Activated CD4-positive, alpha-beta T cell treated with anti-CD3 and anti-CD28 coated beads, Interleukin-2, amount 50 U/mL, for 1 hour (primary cell): Measurements from ENCODE around the gene PHKB.
A peak's percentile ranks its signal among the peaks of the same experiment; 100 is the strongest.
"Not testable (repeated sequence)": the region's sequence is repeated elsewhere in the genome, so short reads cannot be mapped to it uniquely, and the experiment has no call there.

Experiments used
- DNase-seq: peaks from one replicate; pipeline ENCODE4 v3.0.0-alpha.2; 2020

Gene PHKB

DNA sequence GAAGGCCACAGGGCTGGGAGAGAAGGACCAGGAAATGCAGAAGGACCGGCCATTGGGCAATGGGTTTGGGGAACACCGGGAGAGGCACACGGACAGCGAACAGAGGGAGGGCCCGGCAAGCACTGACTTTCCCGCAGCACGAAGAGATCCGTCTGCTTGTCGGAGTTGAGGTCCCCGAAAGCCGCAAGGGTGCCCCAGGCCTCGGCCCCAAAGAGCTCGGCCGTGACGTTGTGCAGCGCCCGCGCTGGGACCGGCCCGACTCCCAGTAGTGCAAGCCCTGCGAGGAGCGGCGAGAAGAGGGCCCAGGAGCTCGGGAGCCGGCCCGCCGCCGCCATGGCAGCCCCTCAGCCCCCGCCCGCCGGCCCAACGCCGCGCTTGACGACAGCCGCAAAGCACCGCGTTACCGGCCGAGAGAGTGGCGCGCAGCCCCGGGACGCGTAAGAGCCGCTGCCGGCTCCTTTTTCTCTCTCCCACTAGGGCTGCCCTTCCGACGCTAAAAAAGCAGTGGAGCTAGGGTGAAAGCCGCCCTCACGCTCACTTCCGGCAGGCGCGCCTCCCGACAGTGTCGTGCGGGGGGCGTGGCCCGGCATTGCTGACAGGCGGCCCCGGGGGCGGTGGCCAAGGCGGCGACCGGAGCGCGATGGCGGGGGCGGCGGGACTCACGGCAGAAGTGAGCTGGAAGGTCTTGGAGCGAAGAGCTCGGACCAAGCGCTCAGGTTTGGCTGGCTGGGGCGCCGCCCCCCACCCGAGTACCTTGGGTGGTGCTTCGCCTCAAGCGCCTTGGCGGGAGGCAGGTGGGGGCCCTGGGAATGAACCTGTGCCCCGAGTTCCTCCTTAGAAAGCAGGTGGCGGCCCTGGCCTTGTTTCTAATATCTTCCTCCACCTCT is at the start of gene PHKB, which contains the start of gene ITFG1:
TSS of gene PHKB (plus strand) at position 621 of the 887 bp plus-strand sequence. CDS start at position 641, 20 bp downstream.
TSS of gene ITFG1 (minus strand) at position 353 of the 887 bp plus-strand sequence. CDS start at position 335, 18 bp downstream.
- peak; percentile 95 for DNase-seq

- DNase-seq, result no peak
Observed at GRCh38 chr16:47413041-47413440, 48.1 kb upstream of the PHKB start.

GRCh38 chr16:47416869-47417268 is 44.3 kb upstream of the PHKB start:
- DNase-seq, result no peak

- no peak for DNase-seq
Observed at GRCh38 chr16:47424846-47425245, 36.3 kb upstream of the PHKB start.

DNA sequence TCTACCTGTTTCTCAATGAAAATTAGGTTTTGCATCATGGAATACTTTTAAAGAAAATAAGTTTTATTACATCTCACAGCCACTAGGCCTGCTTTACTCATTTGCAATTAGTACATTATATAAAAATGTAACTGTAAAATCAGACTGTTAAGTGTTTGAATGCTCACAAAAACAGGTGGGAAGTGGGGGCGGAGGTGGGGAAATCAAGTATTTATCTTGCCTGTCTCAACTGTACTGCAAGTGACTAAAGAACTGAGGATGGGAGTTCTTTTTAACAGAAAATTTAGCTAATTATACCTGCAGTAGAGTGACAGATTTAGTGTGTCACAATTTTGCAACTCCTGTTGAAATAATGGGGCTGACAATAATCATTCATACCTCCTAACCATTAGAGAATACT is 34.3 kb upstream of the PHKB start:
- no peak for DNase-seq

GRCh38 chr16:47431960-47432359 is 29.2 kb upstream of the PHKB start:
- no peak for DNase-seq

DNA sequence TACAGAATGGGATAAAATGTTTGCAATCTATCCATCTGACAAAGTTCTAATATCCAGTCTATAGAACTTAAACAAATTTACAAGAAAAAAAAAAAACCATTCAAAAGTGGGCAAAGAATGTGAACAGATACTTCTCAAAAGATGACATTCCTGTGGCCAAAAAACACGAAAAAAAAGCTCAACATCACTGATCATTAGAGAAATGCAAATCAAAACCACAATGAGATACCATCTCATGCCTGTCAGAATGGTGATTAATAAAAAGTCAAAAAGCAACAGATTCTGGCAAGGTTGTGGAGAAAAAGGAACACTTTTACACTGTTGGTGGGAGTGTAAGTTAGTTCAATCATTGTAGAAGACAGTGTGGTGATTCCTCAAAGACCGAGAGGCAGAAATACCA is 26.9 kb upstream of the PHKB start:
- DNase-seq, result not testable (repeated sequence)

DNA sequence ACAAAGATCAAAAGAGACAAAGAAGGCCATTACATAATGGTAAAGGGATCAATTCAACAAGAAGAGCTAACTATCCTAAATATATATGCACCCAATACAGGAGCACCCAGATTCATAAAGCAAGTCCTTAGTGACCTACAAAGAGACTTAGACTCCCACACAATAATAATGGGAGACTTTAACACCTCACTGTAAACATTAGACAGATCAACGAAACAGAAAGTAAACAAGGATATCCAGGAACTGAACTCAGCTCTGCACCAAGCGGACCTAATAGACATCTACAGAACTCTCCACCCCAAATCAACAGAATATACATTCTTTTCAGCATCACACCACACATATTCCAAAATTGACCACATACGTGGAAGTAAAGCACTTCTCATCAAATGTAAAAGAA is 21.1 kb upstream of the PHKB start:
- DNase-seq, result not testable (repeated sequence)

- not testable (repeated sequence) for DNase-seq
Observed at GRCh38 chr16:47442884-47443283, 18.2 kb upstream of the PHKB start.

GRCh38 chr16:47446431-47446830 is 14.7 kb upstream of the PHKB start:
- no peak for DNase-seq

DNA sequence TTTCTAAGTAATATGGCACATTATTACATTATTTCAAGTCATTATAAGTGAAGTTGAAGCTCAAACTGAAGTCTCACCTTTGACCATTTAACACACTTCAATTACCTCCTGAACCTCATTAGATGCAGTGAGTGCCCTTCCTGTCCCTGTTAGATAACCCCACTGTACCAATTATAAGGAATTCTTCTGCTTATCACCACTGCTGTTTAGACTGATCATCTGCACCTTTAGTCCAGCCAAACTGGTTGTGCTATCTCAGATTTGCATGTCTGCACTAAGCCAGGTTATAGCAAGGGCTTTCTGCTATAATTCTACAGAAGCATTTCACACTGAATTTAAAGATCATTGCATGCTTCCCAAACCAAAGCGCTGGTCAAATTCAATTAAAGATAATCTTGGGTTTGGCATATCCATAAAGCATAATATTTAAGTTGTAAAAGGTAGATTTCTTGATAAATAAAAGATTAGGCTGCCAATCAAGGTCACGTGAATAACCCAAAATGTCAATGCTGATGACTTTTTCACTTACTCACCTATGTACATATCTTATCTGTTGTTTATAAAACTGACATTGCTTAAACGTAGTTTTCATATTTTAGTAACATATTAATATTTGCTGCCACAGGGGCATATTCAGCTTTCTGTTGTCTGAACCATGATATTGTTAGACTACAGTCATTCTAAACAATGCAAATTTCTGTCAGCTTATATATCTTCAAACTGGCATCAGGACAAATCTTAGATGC is 12.1 kb upstream of the PHKB start:
- no peak for DNase-seq

DNA sequence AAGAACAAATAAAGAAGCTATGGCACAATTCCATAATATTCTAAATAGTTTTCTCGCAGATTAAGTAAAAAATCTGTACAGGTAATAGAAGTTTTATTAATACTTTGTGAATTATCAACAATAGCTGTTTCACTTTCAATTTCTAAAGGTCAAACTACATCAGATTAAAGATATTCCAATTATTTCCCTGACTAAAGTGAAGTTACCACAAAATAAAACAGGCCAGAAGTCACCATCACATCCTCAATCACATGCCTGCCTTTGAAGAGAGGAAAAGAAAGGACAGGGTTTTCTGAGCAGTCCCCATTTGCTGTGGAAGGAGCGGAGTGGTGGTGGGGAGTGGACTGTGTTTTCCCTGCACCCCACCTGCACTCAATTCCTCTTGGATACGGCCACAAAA is 11.3 kb upstream of the PHKB start:
- no peak for DNase-seq

DNA sequence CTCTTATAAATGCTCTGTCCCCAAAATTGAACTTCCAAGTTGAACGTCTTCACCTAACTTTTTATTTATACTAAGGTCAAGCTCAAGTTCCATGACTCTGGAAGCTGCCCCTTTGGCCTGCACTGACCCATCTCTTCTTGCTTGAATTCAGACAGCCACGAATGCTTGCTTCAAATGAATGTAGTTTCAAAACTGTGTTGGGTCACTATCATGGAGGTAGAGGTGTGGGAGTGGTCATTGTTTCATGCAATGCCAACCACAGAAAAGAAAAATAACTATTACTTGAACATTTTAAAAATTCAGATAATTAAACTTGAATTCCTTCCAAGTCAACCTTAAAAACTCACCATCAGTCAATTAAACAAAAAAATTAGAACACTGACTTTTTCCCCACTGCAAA is 2.8 kb upstream of the PHKB start:
- no peak for DNase-seq

DNA sequence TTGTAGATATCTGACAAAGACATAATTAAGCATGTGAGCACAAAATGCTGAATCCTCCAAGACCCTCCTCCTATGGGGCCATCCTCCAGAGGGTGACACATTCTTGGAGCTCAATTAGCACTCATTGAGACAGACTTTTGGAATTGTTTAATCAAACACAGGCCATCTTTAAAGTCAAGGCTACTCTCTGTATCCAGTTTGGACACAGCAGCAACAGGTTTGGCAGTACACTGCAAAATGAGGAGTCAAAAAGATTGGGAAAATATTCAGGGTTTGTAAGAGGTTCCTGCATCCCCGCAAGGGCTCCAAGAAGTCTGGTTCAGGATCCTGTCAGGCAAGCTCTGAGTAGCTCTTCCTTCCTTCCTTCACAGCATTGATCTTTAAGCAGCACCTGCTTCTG is 1.5 kb upstream of the PHKB start:
- no peak for DNase-seq

GRCh38 chr16:47460359-47460710 is 796 bp upstream of the PHKB start:
- no peak for DNase-seq

- no peak for DNase-seq
Observed at GRCh38 chr16:47461598-47462266, 601 bp downstream of the PHKB start.

GRCh38 chr16:47463771-47464624 is 2.9 kb downstream of the PHKB start:
- no peak for DNase-seq

- DNase-seq, result no peak
Observed at GRCh38 chr16:47465919-47466630, 4.9 kb downstream of the PHKB start.

DNA sequence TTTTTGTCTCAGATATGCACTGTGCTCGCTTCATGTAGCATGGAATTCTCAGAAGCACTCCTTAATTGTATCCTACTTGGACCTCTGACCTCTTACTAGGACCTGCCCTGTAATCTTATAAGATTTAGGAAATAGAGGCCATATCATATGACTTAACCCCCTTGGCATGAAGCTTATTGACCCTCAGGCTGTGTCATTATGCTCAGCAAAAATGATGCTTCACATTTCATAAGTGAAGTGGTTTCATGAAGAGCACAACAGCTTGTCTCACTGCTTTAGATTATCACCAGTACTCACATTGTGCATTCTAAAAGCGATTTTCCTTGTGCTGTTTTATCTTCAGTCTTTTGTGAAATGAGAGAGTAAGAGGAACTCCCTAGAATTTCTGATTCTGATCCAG is 6.4 kb downstream of the PHKB start:
- no peak for DNase-seq

- not testable (repeated sequence) for DNase-seq
Observed at GRCh38 chr16:47468070-47468689, 7.0 kb downstream of the PHKB start.

DNA sequence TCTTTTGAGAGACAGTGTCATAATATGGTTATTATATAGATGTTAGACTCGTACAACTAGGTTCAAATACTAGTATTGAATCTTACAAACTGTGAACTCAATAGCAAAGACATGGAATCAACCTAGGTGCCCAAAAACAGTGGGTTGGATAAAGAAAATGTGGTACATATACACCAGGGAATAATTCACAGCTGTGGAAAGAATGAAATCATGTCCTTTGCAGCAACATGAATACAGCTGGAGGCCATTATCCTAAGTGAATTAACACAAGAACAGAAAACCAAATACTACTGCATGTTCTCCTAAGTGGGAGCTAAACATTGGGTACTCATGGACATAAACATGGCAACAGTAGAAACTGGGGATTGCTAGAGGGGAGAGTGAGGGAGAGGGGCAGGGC is 8.1 kb downstream of the PHKB start:
- DNase-seq, result no peak
